ENCODE results near the gene SDK2. TPM values are rescaled to one million over a fixed set of nuclear protein-coding genes. Genes with fewer than 3 reads are reported as not detected.

SDK2 gene
- total and polyA plus RNA-seq, 9 of the 15 experiments (the other 6 are each of a cell fraction or from before 2014, with no cell fraction given) = 0.04 TPM; not detected in 8

GRCh38 chr17:73379826-73380225 is 264.4 kb downstream of the SDK2 start (continued):
- no peak for TF ChIP-seq EGR1 (conservative IDR thresholded peaks at IDR 0.05)
- TF ChIP-seq ZNF274 (IDR thresholded peaks at IDR 0.05; ENCODE audit: borderline replicate concordance, low read depth, low read length) = no peak
- TF ChIP-seq STAT5B (CRISPR knock-in tag; IDR thresholded peaks at IDR 0.05) = no peak
- TF ChIP-seq MAFK (IDR thresholded peaks at IDR 0.05; ENCODE audit: low read length) = no peak
- no peak for TF ChIP-seq PYGO2 (tag; IDR thresholded peaks at IDR 0.05)
- no peak for TF ChIP-seq MTA1 (IDR thresholded peaks at IDR 0.05; ENCODE audit: borderline replicate concordance)
- no peak for TF ChIP-seq ZNF449 (CRISPR knock-in tag; IDR thresholded peaks at IDR 0.05)
- TF ChIP-seq NFE2L1 (tag; IDR thresholded peaks at IDR 0.05; ENCODE audit: borderline replicate concordance, low read depth) = no peak

GRCh38 chr17:73378974-73379470 is 265.2 kb downstream of the SDK2 start:
- no peaks in the 10 kb centered on the region for H3K9me1 ChIP-seq (ENCODE audit: control insufficient read depth, insufficient read depth, low read length)
- H3K9ac ChIP-seq (ENCODE audit: insufficient read depth in 1 of 2, low read depth in 2 of 2, low read length in 2 of 2) = no peak overlapping the region; a peak in 1 of 4 replicates
- in situ Hi-C loops (cut with MboI) (no loop called here), intact Hi-C loops (cut with micrococcal nuclease) (no loop called here)
- 1% methylated on average over 11 of the region's 20 CpGs for WGBS (ENCODE audit: insufficient coverage, low coverage, missing lambda C conversion rate)
- no TSS peak for BruUV-seq (replicated peaks)
- no peaks in the 10 kb centered on the region for H3K79me2 ChIP-seq (ENCODE audit: control insufficient read depth, insufficient read depth, low read length)
- no peak for FAIRE-seq
- H3K4me2 ChIP-seq (ENCODE audit: insufficient read depth, low read length) = no peak overlapping the region
- H3K27ac ChIP-seq (ENCODE audit: extremely low read depth, low read depth, low read length) = no peak overlapping the region
- H4K20me1 ChIP-seq (replicated peaks; ENCODE audit: control insufficient read depth, insufficient read depth, low read length) = peaks cover 7% of the 10 kb centered on the region; the same call in 1 of the 2 replicates
- ChIA-PET CTCF (ENCODE audit: low intra/inter-chr PET ratio) (interaction anchor here (0.5 kb wide), 1 partner anchor 987 kb away, joined by 5 read pairs; no protein-coding TSS in a partner anchor), POLR2A (no interaction called here)
- H3K4me1 ChIP-seq (replicated peaks in 1 of 2; ENCODE audit: control insufficient read depth in 2 of 2, insufficient read depth in 2 of 2, low read length in 2 of 2) = peaks cover 0 to 14% of the 10 kb centered on the region in 2 experiments; a peak in 2 of 5 replicates
- no peaks in the 10 kb centered on the region for H3K36me3 ChIP-seq (ENCODE audit: control insufficient read depth, insufficient read depth, low read length)
- no peak overlapping the region for H3K4me3 ChIP-seq
- H3K27me3 ChIP-seq (ENCODE audit: control insufficient read depth in 2 of 2, insufficient read depth in 2 of 2, low read length in 2 of 2) = peaks cover 33 to 55% of the 10 kb centered on the region in 2 experiments; a peak in 4 of 5 replicates
- no peak for DNase-seq (ENCODE audit: extremely low read depth in 1 of 4, low spot score in 3 of 4)
- no peak overlapping the region for H2AFZ ChIP-seq (ENCODE audit: low read depth, low read length)
- ATAC-seq = no peak
- H3K9me3 ChIP-seq (replicated peaks; ENCODE audit: control insufficient read depth, insufficient read depth, low read depth, low read length) = no peaks in the 10 kb centered on the region
- TF ChIP-seq NR2F6 (CRISPR knock-in tag; IDR thresholded peaks at IDR 0.05) = no peak
- no peak for TF ChIP-seq ASH1L (IDR thresholded peaks at IDR 0.05; ENCODE audit: borderline replicate concordance, low read depth, partially characterized antibody)
- no peak for TF ChIP-seq ZNF518B (CRISPR knock-in tag; IDR thresholded peaks at IDR 0.05)
- TF ChIP-seq ZBTB1 (CRISPR knock-in tag; IDR thresholded peaks at IDR 0.05; ENCODE audit: borderline replicate concordance, low read depth) = no peak
- TF ChIP-seq MAFG (tag; conservative IDR thresholded peaks at IDR 0.05) = no peak
- no peak for TF ChIP-seq KLF6 (CRISPR knock-in tag; IDR thresholded peaks at IDR 0.05; ENCODE audit: borderline replicate concordance)
- no peak for TF ChIP-seq ARID3A (IDR thresholded peaks at IDR 0.05; ENCODE audit: borderline replicate concordance, low read depth, low read length)

All from K562 (cell line).